GM21529 (cell line): ENCODE measurements around the gene NDUFA9.

Experiments used
- ATAC-seq: cut with Tn5 transposase; IDR thresholded peaks from one replicate; pipeline ENCODE4 v1.9.1; 2021; ENCODE audit not compliant: unreplicated experiment

The NDUFA9 gene

DNA sequence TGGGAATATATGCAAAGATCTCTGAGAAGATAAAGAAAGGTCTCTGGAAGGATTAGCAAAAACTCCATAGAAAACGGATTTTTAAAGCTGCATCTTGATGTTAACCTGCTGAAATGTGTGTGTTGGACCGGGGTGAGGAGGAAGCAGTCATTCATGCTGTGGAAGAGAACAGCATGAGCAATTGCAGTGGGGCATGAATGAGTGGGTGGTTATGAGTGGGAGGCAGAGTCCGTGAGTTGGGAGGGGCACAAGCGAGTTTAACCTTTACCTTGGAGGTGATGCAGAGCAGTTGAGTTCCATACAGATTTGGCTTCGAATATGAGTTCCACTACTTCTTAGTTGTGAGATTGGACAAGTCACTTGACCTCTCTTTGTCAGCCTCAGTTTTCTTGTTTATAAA is 41.8 kb downstream of the NDUFA9 start:
- no peak for ATAC-seq
